H9 (cell line): ENCODE measurements around the gene MRM1. TPM values are rescaled to one million over a fixed set of nuclear protein-coding genes. Genes with fewer than 3 reads are reported as not detected.

ENCODE experiments used
- DNase-seq: peaks from one replicate; pipeline ENCODE4 v3.0.0-alpha.2; 2017
- H2AFZ ChIP-seq: one replicate; pipeline ENCODE4 v1.6.1; 2013; ENCODE audit warnings: mild to moderate bottlenecking, low read length, control low read depth, moderate library complexity
- H2AK5ac ChIP-seq: 2 replicates; pipeline ENCODE4 v1.6.1; 2013; ENCODE audit warnings: low read length, control low read depth, mixed read lengths; ENCODE audit not compliant: insufficient read length
- H2BK120ac ChIP-seq: one replicate; pipeline ENCODE4 v1.6.1; 2013; ENCODE audit warnings: low read depth, mild to moderate bottlenecking, low read length, control low read depth, inconsistent platforms; ENCODE audit not compliant: poor library complexity, severe bottlenecking
- H2BK12ac ChIP-seq: 2 replicates; pipeline ENCODE4 v1.6.1; 2013; ENCODE audit warnings: low read length, control low read depth, mixed read lengths, low read depth; ENCODE audit not compliant: insufficient read length
- H2BK15ac ChIP-seq: 2 replicates; pipeline ENCODE4 v1.6.1; 2013; ENCODE audit warnings: low read depth, low read length, control low read depth
- H2BK20ac ChIP-seq: one replicate; pipeline ENCODE4 v1.6.1; 2013; ENCODE audit warnings: low read depth, mild to moderate bottlenecking, low read length, control low read depth, inconsistent platforms; ENCODE audit not compliant: poor library complexity, severe bottlenecking
- H2BK5ac ChIP-seq: 2 replicates; pipeline ENCODE4 v1.6.1; 2013; ENCODE audit warnings: low read length, control low read depth, mixed read lengths; ENCODE audit not compliant: insufficient read length
- H3K14ac ChIP-seq: 2 replicates; pipeline ENCODE4 v1.6.1; 2013; ENCODE audit warnings: low read length, control low read depth; ENCODE audit not compliant: insufficient read depth
- H3K18ac ChIP-seq: 2 replicates; pipeline ENCODE4 v1.6.1; 2013; ENCODE audit warnings: low read depth, mild to moderate bottlenecking, mixed read lengths, low read length, control low read depth; ENCODE audit not compliant: insufficient read length
- H3K23ac ChIP-seq: 2 replicates; pipeline ENCODE4 v1.6.1; 2013; ENCODE audit warnings: low read length, control low read depth, mixed read lengths, low read depth; ENCODE audit not compliant: insufficient read length
- H3K23me2 ChIP-seq: 2 replicates; pipeline ENCODE4 v1.6.1; 2013; ENCODE audit warnings: low read depth, mild to moderate bottlenecking, mixed read lengths, low read length, control low read depth; ENCODE audit not compliant: insufficient read length, poor library complexity, severe bottlenecking
- H3K27ac ChIP-seq: 2 replicates; pipeline ENCODE4 v1.5.1; 2013; ENCODE audit warnings: low read length, control low read depth, mixed read lengths, low read depth; ENCODE audit not compliant: insufficient read length
- H3K27me3 ChIP-seq: 2 replicates; pipeline ENCODE4 v1.6.1; 2013; ENCODE audit warnings: low read length, control low read depth, inconsistent platforms; ENCODE audit not compliant: insufficient read depth
- H3K4ac ChIP-seq: 2 replicates; pipeline ENCODE4 v1.6.1; 2013; ENCODE audit warnings: low read depth, mild to moderate bottlenecking, control low read depth, inconsistent platforms, low read length, moderate library complexity
- H3K4me1 ChIP-seq: 2 replicates; pipeline ENCODE4 v1.6.1; 2013; ENCODE audit warnings: low read length, control low read depth, inconsistent platforms; ENCODE audit not compliant: insufficient read depth
- H3K4me2 ChIP-seq: 2 replicates; pipeline ENCODE4 v1.6.1; 2013; ENCODE audit warnings: low read length, control low read depth, mixed read lengths; ENCODE audit not compliant: insufficient read length, insufficient read depth
- H3K56ac ChIP-seq: 2 replicates; pipeline ENCODE4 v1.6.1; 2013; ENCODE audit warnings: low read depth, mild to moderate bottlenecking, mixed read lengths, low read length, control low read depth; ENCODE audit not compliant: insufficient read length
- H3K79me1 ChIP-seq: 2 replicates; pipeline ENCODE4 v1.6.1; 2013; ENCODE audit warnings: low read depth, mild to moderate bottlenecking, moderate library complexity, low read length, control low read depth, inconsistent platforms; ENCODE audit not compliant: insufficient read depth, poor library complexity, severe bottlenecking
- H3K79me2 ChIP-seq: 2 replicates; pipeline ENCODE4 v1.6.1; 2013; ENCODE audit warnings: low read length, control low read depth, inconsistent platforms; ENCODE audit not compliant: insufficient read depth
- H3K9ac ChIP-seq: 2 replicates; pipeline ENCODE4 v1.6.1; 2013; ENCODE audit warnings: low read length, control low read depth, mixed read lengths; ENCODE audit not compliant: insufficient read length; ENCODE audit errors: extremely low read depth
- H3K9me3 ChIP-seq: one replicate; pipeline ENCODE4 v1.6.1; 2013; ENCODE audit warnings: low read depth, low read length, inconsistent platforms; ENCODE audit not compliant: control insufficient read depth
- H3T11ph ChIP-seq: one replicate; pipeline ENCODE4 v1.6.1; 2013; ENCODE audit warnings: mild to moderate bottlenecking, low read length, control low read depth, inconsistent platforms
- H4K20me1 ChIP-seq: one replicate; pipeline ENCODE4 v1.6.1; 2013; ENCODE audit not compliant: control insufficient read depth, insufficient read length, insufficient read depth
- H4K5ac ChIP-seq: 2 replicates; pipeline ENCODE4 v1.6.1; 2013; ENCODE audit warnings: low read depth, mild to moderate bottlenecking, mixed read lengths, low read length, control low read depth; ENCODE audit not compliant: insufficient read length
- H4K8ac ChIP-seq: replicated peaks from 2 replicates; pipeline ENCODE4 v1.6.1; 2013; ENCODE audit warnings: low read length, control low read depth, mixed read lengths, low read depth; ENCODE audit not compliant: insufficient read length
- H4K91ac ChIP-seq: 2 replicates; pipeline ENCODE4 v1.6.1; 2013; ENCODE audit warnings: low read depth, mild to moderate bottlenecking, moderate library complexity, mixed read lengths, low read length, control low read depth; ENCODE audit not compliant: insufficient read length
- H3K27ac Mint-ChIP-seq, 3 experiments: 2 replicates in 2 of 3; 3 replicates in 1 of 3; pipeline ENCODE4 v1.8.0; 2020 to 2021; ENCODE audit warnings: mixed read lengths in 3 of 3, mild to moderate bottlenecking in 1 of 3, moderate library complexity in 1 of 3
- H3K27me3 Mint-ChIP-seq: 2 replicates; pipeline ENCODE4 v1.8.0; 2021; ENCODE audit warnings: low read depth, mild to moderate bottlenecking, moderate library complexity, mixed read lengths
- H3K36me3 Mint-ChIP-seq, 3 experiments: 2 replicates in 2 of 3; 3 replicates in 1 of 3; pipeline ENCODE4 v1.8.0; 2020 to 2021; ENCODE audit warnings: low read depth in 3 of 3, mixed read lengths in 3 of 3; ENCODE audit not compliant: insufficient read depth in 1 of 3
- H3K4me1 Mint-ChIP-seq, 2 experiments: 2 replicates each; pipeline ENCODE4 v1.8.0; 2020; ENCODE audit warnings: mixed read lengths in 2 of 2
- H3K4me3 Mint-ChIP-seq, 2 experiments: 2 replicates in 1 of 2; 3 replicates in 1 of 2; pipeline ENCODE4 v1.8.0; 2020 to 2021; ENCODE audit warnings: mild to moderate bottlenecking in 2 of 2, mixed read lengths in 2 of 2, moderate library complexity in 1 of 2
- H3K9me3 Mint-ChIP-seq, 2 experiments: 2 replicates in 1 of 2; 3 replicates in 1 of 2; pipeline ENCODE4 v1.8.0; 2020; ENCODE audit warnings: mild to moderate bottlenecking in 2 of 2, mixed read lengths in 2 of 2, moderate library complexity in 1 of 2
- CTCF ChIP-seq: fragments of 200-600 bp; sonication (generic); conservative IDR thresholded peaks from 3 replicates; pipeline ENCODE4 v1.8.0; 2021; ENCODE audit warnings: antibody characterized with exemption, mild to moderate bottlenecking
- WGBS: extraction: QIAGEN DNeasy Blood & Tissue Kit; methylation state at CpG from one replicate; pipeline ENCODE4 v1.1.7; 2013; ENCODE audit warnings: missing lambda C conversion rate, low lambda C conversion rate, mixed read lengths; ENCODE audit not compliant: insufficient read length; ENCODE audit errors: extremely low coverage; 5-methylcytosine and 5-hydroxymethylcytosine counted together
- total RNA-seq: library from RNA; stranded (reverse); gene quantifications from 2 replicates; pipeline ENCODE4 v1.2.1, GENCODE V29; 2021

MRM1 gene
- total RNA-seq, 1 experiment from 2014 or later, result 10.3 TPM

GRCh38 chr17:36602030-36602748 lies 806 bp downstream of the MRM1 start:
- Histone ChIP-seq H4K5ac (no peak overlapping the region), H3K27me3 (no peaks in the 10 kb centered on the region), H3K9ac (peak overlapping the region; percentile 47), H3K56ac (no peak overlapping the region), H3K4me1 (no peaks in the 10 kb centered on the region), H3K18ac (no peak overlapping the region), H3K4ac (no peak overlapping the region), H3K27ac (no peak overlapping the region), H4K8ac (no peak overlapping the region), H3K79me1 (no peaks in the 10 kb centered on the region), H4K91ac (no peak overlapping the region), H4K20me1 (no peaks in the 10 kb centered on the region), H2BK12ac (no peak overlapping the region), H2BK15ac (no peak overlapping the region), H3K79me2 (no peaks in the 10 kb centered on the region; the same call in 1 of the 2 replicates), H3K4me2 (peak overlapping the region; percentile 94), H3K14ac (no peak overlapping the region), H3K23ac (no peak overlapping the region), H2BK20ac (no peak overlapping the region), H2BK120ac (no peak overlapping the region), H3T11ph (no peak overlapping the region), H3K23me2 (peaks cover 19% of the 10 kb centered on the region), H2BK5ac (no peak overlapping the region), H2AFZ (no peak overlapping the region), H3K9me3 (no peaks in the 10 kb centered on the region), H2AK5ac (no peak overlapping the region)
- Mint-ChIP-seq H3K9me3 (no peaks in the 10 kb centered on the region), H3K27me3 (no peaks in the 10 kb centered on the region; the same call in 1 of the 2 replicates), H3K4me1 (peaks cover 26 to 31% of the 10 kb centered on the region in 2 experiments), H3K36me3 (peaks cover 2 to 27% (median 18%) of the 10 kb centered on the region in 3 experiments; a peak in 5 of 7 replicates), H3K4me3 (peak overlapping the region; percentile 84 to 91), H3K27ac (peak overlapping the region in 1 of 3 experiments; percentile 64; a peak in 1 of 7 replicates)
- no peak for TF ChIP-seq CTCF
- DNase-seq, result peak; percentile 61
- no CpG with 5 or more reads among the region's 38 CpGs for WGBS
